ENCODE data around the gene NCS1.

Gene NCS1

DNA sequence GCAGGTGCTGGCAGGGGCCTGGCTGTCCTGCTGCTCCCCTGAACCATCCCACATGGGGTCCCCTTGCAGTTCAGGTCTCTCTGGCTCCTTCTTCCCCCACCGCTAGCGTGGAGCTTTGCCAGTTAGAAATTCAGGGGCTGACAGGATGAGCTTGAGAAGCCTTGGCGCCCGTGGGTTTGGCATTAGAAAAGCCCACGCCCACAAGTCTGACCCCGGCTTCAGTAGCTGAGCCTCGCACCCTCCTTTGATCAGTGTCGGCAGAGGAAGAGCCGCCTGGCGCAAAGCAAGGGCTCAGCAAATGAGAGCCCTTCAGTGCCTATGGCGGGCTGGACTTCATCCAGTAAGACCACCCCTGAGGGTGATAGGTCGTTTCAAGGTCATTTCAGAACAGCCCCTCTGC, 30.1 kb upstream of the NCS1 start:
- peaks cover 72% of the 10 kb centered on the region for H3K4me1 Mint-ChIP-seq
- H3K4me3 Mint-ChIP-seq, result no peak overlapping the region
- peaks cover 37% of the 10 kb centered on the region for H3K27me3 Mint-ChIP-seq

DNA sequence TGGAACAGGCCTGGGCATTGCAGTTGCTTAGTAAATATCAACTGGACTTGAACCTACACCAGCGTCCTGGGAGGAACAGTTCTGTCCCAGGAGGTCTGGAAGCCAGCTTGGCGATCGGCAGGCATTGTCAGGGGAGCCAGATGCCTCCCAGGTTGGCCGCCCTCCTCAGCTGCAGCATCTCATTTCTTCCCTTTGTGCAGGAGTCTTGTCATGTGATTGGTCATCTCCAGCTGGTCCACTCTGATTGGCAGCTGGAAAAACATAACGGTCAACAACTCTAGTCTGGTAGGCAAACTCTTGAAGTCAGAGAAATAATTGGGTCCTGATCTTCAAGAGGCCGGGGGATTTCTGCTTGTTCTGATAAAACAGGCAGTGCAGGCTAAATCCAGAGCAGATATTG, 29.6 kb upstream of the NCS1 start:
- no peak overlapping the region for H3K27ac Mint-ChIP-seq
- no peaks in the 10 kb centered on the region for H3K9me3 Mint-ChIP-seq
- no peak overlapping the region for H3K4me3 Mint-ChIP-seq
- ATAC-seq (no peak), DNase-seq (no peak)
- peaks cover 37% of the 10 kb centered on the region for H3K27me3 Mint-ChIP-seq
- peaks cover 66% of the 10 kb centered on the region for H3K4me1 Mint-ChIP-seq

More for the DNA sequence above, 30.1 kb upstream of the NCS1 start:
- Mint-ChIP-seq H3K27ac (no peak overlapping the region), H3K9me3 (no peaks in the 10 kb centered on the region)
- no peak for DNase-seq
- no peak for ATAC-seq

DNA sequence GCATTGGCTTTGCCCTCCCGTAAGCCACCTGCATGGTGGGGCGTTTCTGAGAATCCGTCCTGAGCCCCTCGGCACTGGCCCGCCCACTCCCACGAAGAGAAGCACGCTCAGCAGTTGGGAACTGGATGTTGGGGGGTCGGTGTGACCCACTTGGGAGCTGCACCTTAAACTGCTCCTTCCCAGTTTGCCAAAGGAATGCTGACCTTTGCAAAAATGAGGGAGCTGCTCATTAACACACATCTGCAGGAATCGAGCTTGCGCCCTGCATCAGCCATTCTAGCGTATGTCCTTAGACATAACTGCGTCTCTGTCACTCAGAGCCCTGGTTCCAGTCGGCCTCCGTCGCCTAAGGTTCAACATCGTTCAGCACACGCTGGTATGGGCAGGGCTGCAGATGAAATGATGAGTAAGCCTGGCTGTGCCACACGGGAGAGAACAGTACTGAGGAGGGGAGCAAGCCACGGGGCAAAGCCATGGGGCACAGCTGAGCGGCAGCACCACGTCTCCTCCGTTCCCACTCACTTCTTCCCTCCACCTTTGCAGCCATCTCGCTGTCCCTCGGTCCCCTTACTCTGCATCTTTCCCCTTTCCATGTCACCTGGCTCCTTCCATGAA, 28.8 kb upstream of the NCS1 start:
- Mint-ChIP-seq H3K9me3 (no peaks in the 10 kb centered on the region), H3K27me3 (peaks cover 37% of the 10 kb centered on the region), H3K4me1 (peaks cover 59% of the 10 kb centered on the region), H3K4me3 (peak overlapping the region; percentile 36 to 47), H3K27ac (peak overlapping the region; percentile 59 to 65)
- ATAC-seq (no peak), DNase-seq (no peak)

DNA sequence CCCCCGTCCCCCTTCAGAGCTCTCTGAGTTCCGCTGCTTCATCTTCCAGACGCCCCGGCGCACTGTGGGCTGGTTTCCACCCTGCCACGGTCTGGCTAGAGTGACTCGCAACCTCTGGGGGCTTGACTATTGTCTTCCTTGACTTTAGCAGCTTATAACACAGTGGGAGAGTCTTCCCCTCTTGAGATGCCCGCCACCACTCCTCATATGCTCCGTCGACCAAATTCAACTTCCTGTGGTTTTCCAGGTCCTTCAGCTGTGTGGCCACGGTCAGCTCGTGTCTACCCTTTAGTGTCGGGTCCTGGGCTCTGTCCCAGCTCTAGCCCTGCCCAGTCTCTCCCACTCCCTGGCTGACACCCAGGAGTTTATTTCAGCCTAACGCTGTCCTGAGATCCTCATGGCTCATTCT, 28.2 kb upstream of the NCS1 start:
- Mint-ChIP-seq H3K4me3 (peak overlapping the region; percentile 36 to 47), H3K27me3 (peaks cover 37% of the 10 kb centered on the region), H3K4me1 (peaks cover 53% of the 10 kb centered on the region), H3K27ac (peak overlapping the region; percentile 59 to 65), H3K9me3 (no peaks in the 10 kb centered on the region)
- ATAC-seq, result no peak
- DNase-seq, result no peak

DNA sequence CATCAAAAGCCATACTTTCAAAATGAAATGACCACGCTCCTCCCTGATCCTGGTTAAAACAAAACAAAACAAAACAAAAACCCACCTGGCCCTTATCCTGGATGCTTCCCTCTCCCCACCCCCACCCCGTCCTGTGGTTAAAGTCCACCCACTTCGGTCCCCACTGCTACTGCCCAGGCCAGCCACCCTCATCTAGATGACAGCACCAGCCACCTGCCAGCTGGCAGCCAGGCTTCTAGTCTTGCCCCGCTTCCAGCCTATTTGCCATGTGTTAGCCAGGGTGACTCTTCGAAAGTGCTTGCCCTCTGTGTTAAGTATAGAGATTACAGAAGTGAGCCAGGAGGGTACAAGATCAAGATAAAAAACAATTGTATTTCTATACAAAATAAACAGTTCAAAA, 27.5 kb upstream of the NCS1 start:
- peak overlapping the region in 1 of 2 donors; percentile 31 for H3K4me3 Mint-ChIP-seq
- H3K27me3 Mint-ChIP-seq, result peaks cover 37% of the 10 kb centered on the region
- peak overlapping the region; percentile 64 to 89 for H3K27ac Mint-ChIP-seq
- no peak for ATAC-seq
- H3K9me3 Mint-ChIP-seq, result no peaks in the 10 kb centered on the region
- DNase-seq, result no peak
- peaks cover 46% of the 10 kb centered on the region for H3K4me1 Mint-ChIP-seq

DNA sequence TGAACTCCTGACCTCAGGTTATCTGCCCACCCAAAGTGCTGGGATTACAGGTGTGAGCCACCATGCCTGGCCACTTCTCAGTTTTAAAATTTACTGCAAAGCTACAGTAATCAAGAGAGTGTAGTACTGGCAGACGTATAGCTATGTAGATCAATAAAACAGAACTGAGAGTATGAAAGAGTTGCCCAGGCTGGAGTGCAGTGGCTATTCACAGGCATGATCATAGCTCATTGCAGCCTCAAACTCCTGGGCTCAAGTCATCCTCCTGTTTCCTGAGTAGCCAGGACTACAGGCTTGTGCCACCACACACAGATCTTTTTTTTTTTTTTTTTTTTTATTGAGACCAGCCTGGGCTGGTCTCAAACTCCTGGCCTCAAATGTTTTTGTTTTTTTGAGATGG, 26.5 kb upstream of the NCS1 start:
- no peaks in the 10 kb centered on the region for H3K9me3 Mint-ChIP-seq
- no peak overlapping the region for H3K27ac Mint-ChIP-seq
- no peak for DNase-seq
- no peak for ATAC-seq
- peaks cover 37% of the 10 kb centered on the region for H3K27me3 Mint-ChIP-seq
- H3K4me3 Mint-ChIP-seq, result no peak overlapping the region
- peaks cover 36% of the 10 kb centered on the region for H3K4me1 Mint-ChIP-seq

DNA sequence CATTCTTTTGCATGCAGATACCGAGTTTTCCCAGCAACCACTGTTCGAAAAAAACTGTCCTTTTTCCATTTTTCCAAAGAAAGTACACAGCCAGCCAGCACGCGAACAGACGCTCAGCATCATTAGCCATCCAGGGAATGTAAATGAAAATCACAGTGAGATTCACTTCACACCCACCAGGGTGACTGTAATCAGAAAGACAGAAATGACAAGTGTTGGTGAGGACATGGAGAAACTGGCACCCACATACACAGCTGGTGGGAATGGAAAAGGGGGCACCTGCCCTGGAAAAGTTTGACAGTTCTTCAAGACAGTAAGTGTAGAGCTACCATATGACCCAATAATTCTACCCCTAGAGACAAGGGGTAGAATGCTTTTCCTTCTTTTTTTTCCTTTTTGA, 25.0 kb upstream of the NCS1 start:
- Mint-ChIP-seq H3K9me3 (no peaks in the 10 kb centered on the region), H3K27ac (no peak overlapping the region), H3K4me1 (peaks cover 21% of the 10 kb centered on the region), H3K4me3 (no peak overlapping the region), H3K27me3 (peaks cover 37% of the 10 kb centered on the region)
- ATAC-seq, result peak; percentile 59
- DNase-seq, result no peak

DNA sequence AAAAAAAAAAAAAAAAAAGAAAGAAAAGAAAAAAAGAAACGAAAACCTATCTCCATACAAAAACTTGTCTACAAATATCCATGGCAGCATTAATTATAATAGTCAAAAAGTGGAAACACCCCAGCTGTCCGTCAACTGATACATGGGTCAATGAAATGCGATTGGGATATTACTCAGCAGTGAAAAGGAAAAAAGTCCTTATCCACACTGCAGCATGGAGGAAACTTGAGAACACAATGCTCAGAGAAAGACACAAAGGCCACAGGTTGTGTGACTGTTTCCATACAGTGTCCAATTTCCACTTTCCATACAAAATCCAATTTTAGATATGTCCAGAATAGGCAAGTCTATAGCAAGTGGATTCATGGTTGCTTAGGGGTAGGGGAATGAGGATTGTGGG, 24.3 kb upstream of the NCS1 start:
- Mint-ChIP-seq H3K27me3 (peaks cover 31% of the 10 kb centered on the region), H3K9me3 (no peaks in the 10 kb centered on the region), H3K27ac (no peak overlapping the region), H3K4me1 (peaks cover 20% of the 10 kb centered on the region), H3K4me3 (no peak overlapping the region)
- DNase-seq, result no peak
- ATAC-seq, result no peak

DNA sequence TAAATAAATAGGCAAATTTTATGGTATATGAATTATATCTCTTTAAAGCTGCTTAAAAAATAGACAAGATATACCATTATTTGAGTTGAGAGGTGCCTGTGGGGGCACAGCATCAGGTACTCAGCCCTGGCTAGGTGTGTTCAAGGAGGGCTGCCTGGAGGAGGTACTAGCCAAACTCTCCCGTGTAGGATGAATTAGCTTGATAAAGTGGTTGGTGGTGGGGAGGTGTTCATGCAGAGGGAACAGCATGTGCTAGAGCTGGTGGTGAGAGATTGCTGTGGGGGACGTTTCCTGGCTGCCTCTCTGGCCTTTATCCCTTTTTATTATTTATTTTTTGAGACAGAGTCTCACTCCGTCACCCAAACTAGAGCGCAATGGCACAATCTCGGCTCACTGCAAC, 23.2 kb upstream of the NCS1 start:
- no peak for ATAC-seq
- no peak overlapping the region for H3K27ac Mint-ChIP-seq
- H3K9me3 Mint-ChIP-seq, result no peaks in the 10 kb centered on the region
- no peak overlapping the region for H3K4me3 Mint-ChIP-seq
- H3K4me1 Mint-ChIP-seq, result peaks cover 9% of the 10 kb centered on the region
- no peak for DNase-seq
- peaks cover 20% of the 10 kb centered on the region for H3K27me3 Mint-ChIP-seq

DNA sequence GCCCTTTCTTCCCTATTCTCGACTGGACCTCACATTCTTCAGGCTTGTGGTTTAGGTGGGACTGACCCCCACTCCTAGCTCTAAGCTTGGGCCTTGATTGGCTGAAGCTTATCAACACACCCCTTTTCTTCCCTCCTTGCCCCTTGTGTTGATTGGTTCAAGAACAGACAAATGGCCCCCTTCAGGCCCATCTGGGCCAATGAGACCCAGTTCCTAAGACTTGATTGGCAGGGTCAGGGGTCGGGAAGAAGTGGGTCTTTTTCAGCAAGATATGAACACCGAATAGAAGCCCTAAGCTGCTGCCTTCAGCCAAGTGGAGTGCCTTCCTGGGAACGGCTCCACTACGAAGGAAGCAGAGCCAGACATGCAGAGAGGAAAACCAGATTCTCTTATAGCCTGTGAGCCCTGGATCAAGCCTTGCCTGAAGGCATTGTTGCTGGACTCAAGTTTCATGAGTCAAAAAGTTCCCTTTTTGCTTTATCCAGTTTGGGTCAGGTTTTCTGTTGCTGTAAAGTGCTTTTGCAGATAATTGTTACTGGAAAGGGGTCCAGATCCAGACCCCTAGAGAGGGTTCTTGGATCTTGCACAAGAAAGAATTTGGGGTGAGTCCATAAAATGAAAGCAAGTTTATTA, 22.4 kb upstream of the NCS1 start:
- Mint-ChIP-seq H3K4me1 (peaks cover 1% of the 10 kb centered on the region), H3K4me3 (no peak overlapping the region), H3K27me3 (peaks cover 13% of the 10 kb centered on the region), H3K27ac (no peak overlapping the region), H3K9me3 (no peaks in the 10 kb centered on the region)
- DNase-seq (no peak), ATAC-seq (no peak)

DNA sequence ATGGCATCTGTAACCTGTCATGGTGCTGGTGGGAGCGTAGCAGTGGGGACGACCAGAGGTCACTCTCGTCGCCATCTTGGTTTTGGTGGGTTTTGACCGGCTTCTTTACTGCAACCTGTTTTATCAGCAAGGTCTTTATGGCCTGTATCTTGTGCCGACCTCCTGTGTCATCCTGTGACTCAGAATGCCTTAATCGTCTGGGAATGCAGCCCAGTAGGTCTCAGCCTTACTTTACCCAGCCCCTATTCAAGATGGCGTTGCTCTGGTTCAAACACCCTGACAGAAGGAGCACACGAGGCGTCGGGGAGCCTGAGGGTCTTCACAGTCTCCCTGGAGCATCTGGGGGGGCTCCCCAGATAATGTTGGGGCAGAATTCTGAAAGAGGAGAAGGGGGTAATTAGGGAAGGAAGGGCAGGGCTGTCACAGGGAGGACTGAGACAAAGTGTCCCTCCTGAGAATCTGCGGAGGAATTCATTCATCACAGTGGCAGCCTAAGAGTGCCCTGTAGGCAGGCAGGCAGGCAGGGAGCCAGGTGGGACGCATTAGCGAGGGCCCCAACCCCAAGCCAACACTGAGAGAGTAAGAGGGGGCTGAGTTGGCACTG, 21.3 kb upstream of the NCS1 start:
- peaks cover 8% of the 10 kb centered on the region for H3K27me3 Mint-ChIP-seq
- no peak overlapping the region for H3K4me3 Mint-ChIP-seq
- H3K27ac Mint-ChIP-seq, result peak overlapping the region in 1 of 2 donors; percentile 30
- ATAC-seq (no peak), DNase-seq (no peak)
- no peaks in the 10 kb centered on the region for H3K4me1 Mint-ChIP-seq
- no peaks in the 10 kb centered on the region for H3K9me3 Mint-ChIP-seq

DNA sequence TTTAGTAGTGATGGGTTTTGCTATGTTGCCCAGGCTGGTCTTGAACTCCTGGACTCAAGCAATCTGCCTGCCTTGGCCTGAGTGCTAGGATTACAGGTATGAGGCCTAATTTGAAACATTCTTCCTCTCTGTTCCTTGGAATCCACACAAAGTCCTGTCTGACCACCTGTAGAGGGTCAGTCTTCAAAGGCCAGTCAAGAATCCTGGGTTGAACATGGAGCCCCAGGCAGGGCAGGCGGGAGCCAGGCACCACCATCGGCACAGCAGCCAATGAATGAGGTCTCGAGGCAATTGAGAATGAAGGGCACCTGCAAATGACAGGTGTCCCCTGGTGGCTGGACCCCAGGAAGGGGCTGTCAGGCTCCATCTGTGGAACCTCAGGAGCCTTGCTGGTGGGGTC, 17.4 kb upstream of the NCS1 start:
- Mint-ChIP-seq H3K9me3 (no peaks in the 10 kb centered on the region), H3K4me1 (peaks cover under 1% of the 10 kb centered on the region), H3K4me3 (no peak overlapping the region), H3K27ac (no peak overlapping the region), H3K27me3 (no peaks in the 10 kb centered on the region)
- DNase-seq (no peak), ATAC-seq (no peak)

DNA sequence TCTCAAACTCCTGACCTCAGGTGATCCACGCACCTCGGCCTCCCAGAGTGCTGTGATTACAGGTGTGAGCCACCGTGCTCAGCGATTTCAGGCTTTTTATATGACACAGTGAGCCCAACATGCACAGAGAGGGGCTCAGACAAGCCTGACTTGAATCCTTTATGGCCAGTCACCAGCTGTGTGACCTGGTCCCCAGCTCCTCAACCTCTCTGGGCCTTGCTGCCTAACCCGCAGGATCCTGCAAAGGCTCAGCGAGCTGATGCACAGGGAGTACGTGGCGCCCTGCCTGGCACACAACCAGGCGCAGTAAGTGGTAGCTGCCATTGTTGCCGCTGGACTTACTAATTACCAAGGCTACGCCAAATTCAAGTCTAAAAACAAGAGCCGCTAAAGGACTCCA, 16.6 kb upstream of the NCS1 start:
- Mint-ChIP-seq H3K27ac (no peak overlapping the region), H3K27me3 (no peaks in the 10 kb centered on the region), H3K4me1 (peaks cover 4% of the 10 kb centered on the region), H3K4me3 (no peak overlapping the region), H3K9me3 (no peaks in the 10 kb centered on the region)
- ATAC-seq (no peak), DNase-seq (no peak)

DNA sequence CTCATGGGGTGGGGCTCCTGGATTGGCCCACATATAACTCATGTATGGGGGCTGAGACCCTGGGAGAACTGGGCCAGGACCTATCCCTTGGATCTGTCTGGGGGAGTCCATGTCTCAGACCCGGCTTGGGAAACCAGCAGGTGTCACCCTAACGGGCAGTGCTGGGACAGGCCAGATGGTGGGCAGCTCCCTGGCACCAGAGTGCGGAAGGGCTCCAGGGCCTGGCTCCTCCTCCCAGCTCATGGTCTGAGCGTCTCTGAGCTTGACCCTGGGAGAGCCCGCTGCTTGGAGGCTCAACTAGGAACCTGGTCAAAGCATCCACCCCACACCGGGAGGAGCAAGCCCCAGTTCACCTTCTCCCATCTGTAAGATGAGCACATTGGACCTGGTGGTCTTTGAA, 15.5 kb upstream of the NCS1 start:
- H3K27me3 Mint-ChIP-seq, result no peaks in the 10 kb centered on the region
- H3K27ac Mint-ChIP-seq, result no peak overlapping the region
- ATAC-seq (no peak), DNase-seq (no peak)
- no peaks in the 10 kb centered on the region for H3K9me3 Mint-ChIP-seq
- H3K4me3 Mint-ChIP-seq, result no peak overlapping the region
- H3K4me1 Mint-ChIP-seq, result peaks cover 4% of the 10 kb centered on the region

DNA sequence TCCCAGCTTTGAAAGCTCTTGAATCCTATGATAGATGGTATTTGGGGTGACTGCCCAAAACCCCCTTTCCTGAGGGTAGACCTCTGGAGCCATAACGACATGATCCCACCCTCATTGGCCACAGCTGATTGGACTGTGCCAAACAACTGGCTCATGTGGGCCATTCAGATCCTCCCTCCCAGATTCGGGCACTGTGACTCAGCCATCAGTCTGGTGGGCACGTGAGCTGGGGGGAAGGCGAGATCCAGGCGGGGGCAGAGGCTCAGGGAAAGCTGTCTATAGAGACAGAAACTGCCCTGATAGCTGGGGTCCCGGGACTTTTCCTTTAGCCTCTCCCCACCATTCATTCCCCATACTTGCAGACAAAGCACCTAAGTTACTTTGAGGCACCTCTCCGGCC, 15.1 kb upstream of the NCS1 start:
- DNase-seq, result no peak
- peaks cover 4% of the 10 kb centered on the region for H3K4me1 Mint-ChIP-seq
- no peak overlapping the region for H3K27ac Mint-ChIP-seq
- no peak overlapping the region for H3K4me3 Mint-ChIP-seq
- no peaks in the 10 kb centered on the region for H3K27me3 Mint-ChIP-seq
- H3K9me3 Mint-ChIP-seq, result no peaks in the 10 kb centered on the region
- no peak for ATAC-seq

DNA sequence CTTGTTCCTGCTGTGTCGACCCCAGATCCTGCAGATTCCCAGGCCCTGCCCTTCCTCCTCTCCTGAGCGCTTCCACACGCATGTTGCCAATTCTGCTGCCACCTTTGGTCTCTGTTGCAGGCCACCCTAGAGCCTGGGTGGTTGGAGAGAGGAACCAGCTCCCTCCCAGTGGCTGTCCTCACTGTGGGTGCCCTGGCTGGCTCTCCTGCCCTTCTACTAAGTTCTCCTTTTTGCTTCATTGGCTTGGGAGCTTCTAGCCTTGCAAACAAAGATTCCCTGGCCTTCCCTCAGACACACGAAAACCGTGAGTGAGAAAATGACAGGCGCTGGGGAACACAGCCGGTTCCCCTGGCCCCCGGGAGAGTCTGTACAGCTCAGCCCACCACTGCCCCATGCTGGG, 14.2 kb upstream of the NCS1 start:
- peak overlapping the region in 1 of 2 donors; percentile 9 for H3K27ac Mint-ChIP-seq
- peaks cover 4% of the 10 kb centered on the region for H3K4me1 Mint-ChIP-seq
- no peaks in the 10 kb centered on the region for H3K9me3 Mint-ChIP-seq
- H3K4me3 Mint-ChIP-seq, result no peak overlapping the region
- DNase-seq (no peak), ATAC-seq (no peak)
- no peaks in the 10 kb centered on the region for H3K27me3 Mint-ChIP-seq
